GM13977 (cell line): ENCODE data around the gene SLC16A11.

ENCODE experiments used
- DNase-seq: peaks from one replicate; pipeline ENCODE4 v3.0.0; 2012; ENCODE audit warnings: low spot score
- CTCF ChIP-seq: IDR thresholded peaks from 2 replicates; pipeline ENCODE4 v1.5.1; 2012; ENCODE audit warnings: mild to moderate bottlenecking, control low read depth; ENCODE audit not compliant: insufficient read depth; ENCODE audit errors: extremely low read depth, missing control alignments
- in situ Hi-C: fragments of 300-500 bp; cut with MboI; formaldehyde crosslinking; loops from one replicate; pipeline ENCODE4 v1.12.0; 2022; ENCODE audit warnings: low sequenced_read_pairs, low pct_unique_long_range_greater_than_20kb, mixed read lengths, inconsistent platforms; ENCODE audit not compliant: unreplicated experiment

The SLC16A11 gene

GRCh38 chr17:7020894-7021664 is 22.8 kb downstream of the SLC16A11 start:
- DNase-seq: no peak
- TF ChIP-seq CTCF: no peak
- in situ Hi-C loops: no loop called here

DNA sequence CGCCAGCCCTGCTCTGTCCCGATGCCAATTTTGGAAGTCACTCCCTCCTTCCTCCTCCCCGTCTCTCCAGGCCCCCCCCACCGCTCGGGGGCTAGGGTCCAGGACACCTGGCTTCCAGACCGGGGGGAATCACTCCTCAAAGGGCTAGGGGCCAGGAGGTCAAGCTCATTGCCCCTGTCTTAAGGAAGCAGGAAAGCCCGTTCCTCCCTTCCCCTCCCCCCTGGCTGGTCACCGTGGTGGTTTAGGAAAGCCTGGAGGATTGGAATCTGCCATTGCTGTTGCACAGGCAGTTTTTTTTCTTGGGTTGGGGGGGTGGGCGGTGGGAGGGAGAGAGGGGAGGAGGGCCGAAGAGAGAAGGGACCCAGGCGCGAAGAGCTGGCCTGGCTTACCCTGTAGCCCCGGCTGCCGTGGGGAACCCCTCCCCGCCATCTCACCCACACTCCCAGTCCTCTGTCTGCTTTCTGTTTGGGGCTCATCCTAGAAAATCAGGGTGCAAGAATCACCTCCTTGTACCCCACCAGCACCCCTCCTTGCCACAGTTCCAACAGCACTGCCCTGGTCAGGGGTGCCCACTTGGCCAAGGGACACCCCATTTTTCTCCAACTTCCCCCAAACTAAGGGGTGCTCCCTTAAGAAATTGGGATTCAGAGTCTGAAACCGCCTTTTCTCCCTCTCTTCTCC is 23.9 kb downstream of the SLC16A11 start:
- in situ Hi-C loops: no loop called here
- no peak for DNase-seq
- TF ChIP-seq CTCF: no peak

DNA sequence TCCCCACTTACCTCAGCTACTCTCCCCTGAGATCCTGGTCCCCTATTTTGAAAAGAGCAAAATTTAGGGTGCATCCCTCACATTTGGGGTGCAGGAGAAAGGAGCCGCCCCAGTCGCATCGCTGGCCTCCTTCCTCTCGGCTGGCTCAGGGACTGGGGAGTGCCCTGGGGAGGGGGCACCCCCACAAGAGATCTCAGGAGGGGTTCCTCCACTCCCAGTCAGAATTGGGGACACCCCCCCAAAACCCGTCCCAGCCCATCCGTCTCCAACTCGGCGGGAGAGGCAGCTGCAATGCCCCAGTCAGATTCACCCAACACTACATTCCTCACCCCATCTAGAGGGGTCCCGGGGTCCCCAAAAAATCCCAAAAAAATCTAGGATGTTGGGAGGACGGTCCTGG is 24.5 kb downstream of the SLC16A11 start:
- TF ChIP-seq CTCF: no peak
- in situ Hi-C loops: no loop called here
- no peak for DNase-seq

GRCh38 chr17:7018331-7018964 is 25.4 kb downstream of the SLC16A11 start:
- no peak for TF ChIP-seq CTCF

GRCh38 chr17:7017827-7018200 is 26.1 kb downstream of the SLC16A11 start:
- in situ Hi-C loops: no loop called here
- no peak for TF ChIP-seq CTCF
- DNase-seq: no peak

More at GRCh38 chr17:7018331-7018964, 25.4 kb downstream of the SLC16A11 start:
- no peak for DNase-seq
- in situ Hi-C loops: no loop called here

DNA sequence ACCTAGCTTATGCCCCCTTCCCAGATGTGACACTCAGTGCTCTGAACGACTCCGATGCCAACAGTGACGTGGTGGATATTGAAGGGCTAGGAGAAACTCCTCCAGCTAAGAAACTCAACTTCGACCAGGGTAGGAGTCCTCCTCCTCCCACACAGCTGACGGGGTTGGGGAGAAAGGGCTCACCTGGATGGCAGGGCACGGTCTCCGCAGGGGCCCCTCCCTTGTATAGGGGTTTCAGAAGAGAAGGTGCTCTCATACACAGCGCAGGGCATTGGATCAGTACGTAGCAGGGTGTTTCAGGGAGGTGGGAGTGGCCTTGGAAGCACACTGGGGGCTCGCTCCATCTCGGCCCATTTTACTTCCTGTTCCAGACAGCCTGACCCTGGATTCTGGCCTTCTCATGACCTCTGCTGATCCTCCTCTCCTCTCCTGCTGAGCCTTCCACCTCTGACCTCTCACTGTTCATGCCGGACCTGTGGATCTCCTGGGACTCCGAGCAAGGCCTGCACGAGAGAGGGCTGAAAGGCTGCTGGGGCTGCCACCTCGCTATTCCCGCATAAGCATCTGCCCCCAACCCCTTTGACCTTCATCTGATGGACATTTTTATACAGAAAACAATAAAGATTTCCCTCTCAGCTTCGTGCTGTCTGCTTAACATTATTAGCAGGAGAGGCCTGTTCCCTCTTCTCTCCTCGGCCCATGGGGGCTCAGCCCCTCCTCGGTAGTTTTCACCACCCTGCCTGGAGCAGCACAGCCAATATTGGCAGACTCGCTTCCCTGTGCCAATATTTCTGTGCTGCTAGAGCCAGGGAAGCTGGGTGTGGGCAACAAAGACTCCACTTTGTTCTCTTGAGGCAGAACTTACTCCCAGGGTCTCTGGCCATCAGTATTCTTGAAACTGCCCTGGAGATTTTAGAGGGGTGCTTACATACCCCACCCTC is 26.7 kb downstream of the SLC16A11 start:
- no peak for DNase-seq
- in situ Hi-C loops: no loop called here
- TF ChIP-seq CTCF: no peak
